Left colon (tissue), 2 donors: ENCODE data around the gene HSPA1A. TPM values are rescaled to one million over a fixed set of nuclear protein-coding genes. Genes with fewer than 3 reads are reported as not detected.
"Not testable (repeated sequence)": the region's sequence is repeated elsewhere in the genome, so short reads cannot be mapped to it uniquely, and the experiment has no call there.

Source experiments
- ATAC-seq: fragments of 200-7000 bp; cut with Tn5 transposase; one replicate; pipeline ENCODE4 v1.9.1; 2020; ENCODE audit warnings: mild to moderate bottlenecking, moderate library complexity
- DNase-seq, 2 donors: peaks; one replicate each; pipeline ENCODE4 v3.0.0-alpha.2; 2020
- intact Hi-C, 2 donors: fragments of 100-400 bp; cut with DNase I in 1 of 2; cut with micrococcal nuclease in 1 of 2; formaldehyde crosslinking; loops; one replicate each; pipeline versions ENCODE4 v1.11.2 to v1.14.0; 2022; cut with DNase I, micrococcal nuclease
- total RNA-seq, 2 donors: library from RNA; stranded (reverse); fragmentation: NEBNext Ultra II Directional; extraction: Animal tissue kit (Norgen Biotek cat#: 25700); gene quantifications; one replicate each; pipeline ENCODE4 v1.2.1, GENCODE V29; 2021
- donor health status: DM: no; HTN: no; CAD: no.
- donor health status: DM: yes; HTN: yes; CAD: no.

Gene HSPA1A
- total RNA-seq, 2 donors from 2014 or later = 124 to 136 TPM

- DNase-seq (no peak), ATAC-seq (peak; percentile 46)
- intact Hi-C loops = no loop called here
Measured at GRCh38 chr6:31851485-31851832, 36.1 kb downstream of the HSPA1A start.

- DNase-seq, ATAC-seq, intact Hi-C loops: not testable (repeated sequence)
Measured at GRCh38 chr6:31851980-31852718, 36.8 kb downstream of the HSPA1A start.

GRCh38 chr6:31857774-31858173 is 42.4 kb downstream of the HSPA1A start:
- intact Hi-C loops, DNase-seq: not testable (repeated sequence)

GRCh38 chr6:31858707-31859106 is 43.4 kb downstream of the HSPA1A start:
- ATAC-seq (no peak), DNase-seq (no peak)
- intact Hi-C loops = no loop called here

More at GRCh38 chr6:31857774-31858173, 42.4 kb downstream of the HSPA1A start:
- ATAC-seq = not testable (repeated sequence)

GRCh38 chr6:31859923-31860322 is 44.6 kb downstream of the HSPA1A start:
- intact Hi-C loops = no loop called here
- no peak for DNase-seq
- no peak for ATAC-seq

GRCh38 chr6:31860349-31860748 is 45.0 kb downstream of the HSPA1A start:
- intact Hi-C loops = no loop called here
- ATAC-seq = no peak
- no peak for DNase-seq

- DNase-seq (no peak), ATAC-seq (no peak)
- intact Hi-C loops = no loop called here
Measured at GRCh38 chr6:31861150-31861549, 45.8 kb downstream of the HSPA1A start.

GRCh38 chr6:31861919-31862343 is 46.6 kb downstream of the HSPA1A start:
- ATAC-seq = no peak
- no peak for DNase-seq
- intact Hi-C loops = no loop called here

- intact Hi-C loops = no loop called here
- ATAC-seq (peak; percentile 95), DNase-seq (peak; percentile 98 to 100)
Measured at GRCh38 chr6:31862344-31863235, 47.2 kb downstream of the HSPA1A start, which contains the start of gene NEU1. NEU1 (minus strand) TSS chr6:31862821; CDS start chr6:31862776, 45 bp downstream.

- DNase-seq, intact Hi-C loops, ATAC-seq: not testable (repeated sequence)
Measured at GRCh38 chr6:31864123-31864562, 48.8 kb downstream of the HSPA1A start.

GRCh38 chr6:31864818-31865204 is 49.5 kb downstream of the HSPA1A start:
- DNase-seq = no peak

GRCh38 chr6:31865205-31866118 is 50.1 kb downstream of the HSPA1A start:
- DNase-seq (no peak), ATAC-seq (no peak)
- intact Hi-C loops = no loop called here

More at GRCh38 chr6:31864818-31865204, 49.5 kb downstream of the HSPA1A start:
- intact Hi-C loops = no loop called here
- no peak for ATAC-seq

Other genes starting within 250 kb of the HSPA1A start
- under 1 TPM in 1 of 2 donors, not detected in 1; 0.36 TPM for gene LTA, start 243.3 kb upstream of the HSPA1A start, total RNA-seq
- 1 to 10 TPM in 1 of 2 donors, under 1 TPM in 1; 0.27 to 1.4 TPM for gene TNF, start 240.0 kb upstream of the HSPA1A start, total RNA-seq
- gene LTB, start 233.1 kb upstream of the HSPA1A start, total RNA-seq = 1 to 10 TPM in 1 of 2 donors, under 1 TPM in 1; 0.70 to 3.0 TPM
- gene LST1, start 229.3 kb upstream of the HSPA1A start, total RNA-seq = 1 to 10 TPM; 2.4 to 5.8 TPM
- gene NCR3, start 222.5 kb upstream of the HSPA1A start, total RNA-seq = 1 to 10 TPM in 1 of 2 donors, not detected in 1; 1.1 TPM
- 10 to 100 TPM in 1 of 2 donors, 1 to 10 TPM in 1; 5.2 to 15.0 TPM for gene AIF1, start 200.3 kb upstream of the HSPA1A start, total RNA-seq
- 100 to 1,000 TPM in 1 of 2 donors, 10 to 100 TPM in 1; 92.9 to 110 TPM for gene PRRC2A, start 194.8 kb upstream of the HSPA1A start, total RNA-seq
- gene BAG6, start 162.9 kb upstream of the HSPA1A start, total RNA-seq = 100 to 1,000 TPM; 272 to 282 TPM
- 1 to 10 TPM; 2.0 to 3.1 TPM for gene APOM, start 159.6 kb upstream of the HSPA1A start, total RNA-seq
- 10 to 100 TPM; 35.7 to 36.3 TPM for gene C6orf47, start 154.8 kb upstream of the HSPA1A start, total RNA-seq
- 10 to 100 TPM; 11.1 to 15.2 TPM for gene GPANK1, start 150.5 kb upstream of the HSPA1A start, total RNA-seq
- 100 to 1,000 TPM; 137 to 155 TPM for gene CSNK2B, start 149.5 kb upstream of the HSPA1A start, total RNA-seq
- 1 to 10 TPM; 8.7 to 9.9 TPM for gene LY6G5B, start 145.6 kb upstream of the HSPA1A start, total RNA-seq
- gene LY6G5C, start 134.5 kb upstream of the HSPA1A start, total RNA-seq = 1 to 10 TPM; 1.6 to 2.5 TPM
- gene ABHD16A, start 112.2 kb upstream of the HSPA1A start, total RNA-seq = 10 to 100 TPM; 51.5 to 53.9 TPM
- not detected for gene LY6G6F, start 108.7 kb upstream of the HSPA1A start, total RNA-seq
- not detected for gene LY6G6D, start 100.2 kb upstream of the HSPA1A start, total RNA-seq
- not detected for gene LY6G6C, start 93.8 kb upstream of the HSPA1A start, total RNA-seq
- gene MPIG6B, start 92.2 kb upstream of the HSPA1A start, total RNA-seq = under 1 TPM in 1 of 2 donors, not detected in 1; 0.20 TPM
- 100 to 1,000 TPM in 1 of 2 donors, 10 to 100 TPM in 1; 84.2 to 139 TPM for gene DDAH2, start 86.2 kb upstream of the HSPA1A start, total RNA-seq
- 100 to 1,000 TPM; 502 to 513 TPM for gene CLIC1, start 79.0 kb upstream of the HSPA1A start, total RNA-seq
- 10 to 100 TPM; 18.7 to 26.9 TPM for gene MSH5, start 75.5 kb upstream of the HSPA1A start, total RNA-seq
- gene SAPCD1, start 52.9 kb upstream of the HSPA1A start, total RNA-seq = 1 to 10 TPM; 3.2 to 3.9 TPM
- 10 to 100 TPM; 11.4 to 11.8 TPM for gene VWA7, start 38.2 kb upstream of the HSPA1A start, total RNA-seq
- gene VARS1, start 19.8 kb upstream of the HSPA1A start, total RNA-seq = 10 to 100 TPM; 35.3 to 58.1 TPM
- gene LSM2, start 8.6 kb upstream of the HSPA1A start, total RNA-seq = 10 to 100 TPM; 33.0 to 33.5 TPM
- gene HSPA1L, start 260 bp upstream of the HSPA1A start, total RNA-seq = 1 to 10 TPM in 1 of 2 donors, under 1 TPM in 1; 0.89 to 1.1 TPM
- gene HSPA1B, start 12.2 kb downstream of the HSPA1A start, total RNA-seq = 100 to 1,000 TPM; 252 to 296 TPM
- 10 to 100 TPM; 33.1 to 63.5 TPM for gene NEU1, start 47.3 kb downstream of the HSPA1A start, total RNA-seq
- 100 to 1,000 TPM; 763 to 988 TPM for gene SLC44A4, start 63.5 kb downstream of the HSPA1A start, total RNA-seq
- gene EHMT2, start 82.2 kb downstream of the HSPA1A start, total RNA-seq = 10 to 100 TPM; 28.0 to 30.5 TPM
- gene ZBTB12, start 86.5 kb downstream of the HSPA1A start, total RNA-seq = 1 to 10 TPM; 2.7 to 2.9 TPM
- gene C2, start 112.2 kb downstream of the HSPA1A start, total RNA-seq = 10 to 100 TPM in 1 of 2 donors, 1 to 10 TPM in 1; 6.1 to 18.2 TPM
- gene CFB, start 130.6 kb downstream of the HSPA1A start, total RNA-seq = 10 to 100 TPM; 22.2 to 58.8 TPM
- 10 to 100 TPM; 47.9 to 51.3 TPM for gene NELFE, start 143.4 kb downstream of the HSPA1A start, total RNA-seq
- 10 to 100 TPM; 55.4 to 70.8 TPM for gene SKIC2, start 143.6 kb downstream of the HSPA1A start, total RNA-seq
- 10 to 100 TPM; 14.4 to 15.8 TPM for gene DXO, start 156.6 kb downstream of the HSPA1A start, total RNA-seq
- gene C4A, start 166.5 kb downstream of the HSPA1A start, total RNA-seq = 10 to 100 TPM in 1 of 2 donors, 1 to 10 TPM in 1; 4.1 to 40.0 TPM
- gene C4B, start 199.3 kb downstream of the HSPA1A start, total RNA-seq = 10 to 100 TPM in 1 of 2 donors, 1 to 10 TPM in 1; 3.8 to 31.2 TPM
- under 1 TPM in 1 of 2 donors, not detected in 1; 0.15 TPM for gene CYP21A2, start 222.9 kb downstream of the HSPA1A start, total RNA-seq